Neutrophil (primary cell): Measurements from ENCODE around the gene PIK3CB.
"Not testable (repeated sequence)": the region's sequence is repeated elsewhere in the genome, so short reads cannot be mapped to it uniquely, and the experiment has no call there.

Experiments
- H3K27ac ChIP-seq: fragments of 200-600 bp; sonication (generic); 2 replicates; pipeline ENCODE4 v1.5.1; 2016; ENCODE audit warnings: mild to moderate bottlenecking, moderate library complexity
- H3K27me3 ChIP-seq: fragments of 200-600 bp; sonication (generic); 2 replicates; pipeline ENCODE4 v1.6.0; 2016; ENCODE audit warnings: mild to moderate bottlenecking
- H3K36me3 ChIP-seq: fragments of 200-600 bp; sonication (generic); 2 replicates; pipeline ENCODE4 v1.5.1; 2017
- H3K4me1 ChIP-seq, 2 experiments: fragments of 200-600 bp in 1 of 2; sonication (generic) in 1 of 2; 1 replicate in 1 of 2; 2 replicates in 1 of 2; pipeline versions ENCODE4 v1.5.1 to v1.6.1; 2013 to 2016; ENCODE audit warnings: low read depth in 1 of 2, low read length in 1 of 2, mild to moderate bottlenecking in 1 of 2, moderate library complexity in 1 of 2; ENCODE audit not compliant: control insufficient read depth in 1 of 2, insufficient read depth in 1 of 2
- H3K4me3 ChIP-seq, 2 experiments: fragments of 200-600 bp in 1 of 2; sonication (generic) in 1 of 2; 1 replicate in 1 of 2; 2 replicates in 1 of 2; pipeline ENCODE4 v1.5.1; 2013 to 2016; ENCODE audit warnings: low read depth in 1 of 2, low read length in 1 of 2, mild to moderate bottlenecking in 1 of 2, moderate library complexity in 1 of 2
- H3K9me3 ChIP-seq: fragments of 200-600 bp; sonication (generic); 2 replicates; pipeline ENCODE4 v1.5.1; 2016
- TF ChIP-seq, protein P1 (sequence below): fragments of 200-600 bp; sonication (generic); IDR thresholded peaks from 2 replicates; pipeline ENCODE4 v1.5.1; 2016; ENCODE audit warnings: antibody characterized with exemption

The PIK3CB gene

DNA sequence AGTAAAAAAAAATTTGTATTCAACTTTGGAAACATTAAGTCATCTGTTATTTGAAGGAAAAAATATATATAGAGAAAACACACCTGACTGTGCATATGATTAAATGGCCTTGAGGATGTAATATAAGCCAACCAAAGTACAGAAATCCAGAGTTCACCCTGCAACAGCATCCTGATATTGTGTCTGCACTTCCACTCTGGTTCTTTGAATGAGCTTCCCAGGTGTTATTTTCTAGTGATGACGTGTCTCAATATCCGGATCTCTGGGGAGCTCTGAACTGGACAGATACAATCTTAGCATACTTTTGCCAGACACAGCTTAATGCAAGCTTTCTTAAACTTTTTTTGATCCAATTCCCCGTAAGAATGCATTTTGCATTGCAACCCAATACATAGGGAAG is 19.5 kb upstream of the PIK3CB start:
- H3K4me1 ChIP-seq = peaks cover 11 to 13% of the 10 kb centered on the region in 2 experiments
- TF ChIP-seq, protein P1, sequence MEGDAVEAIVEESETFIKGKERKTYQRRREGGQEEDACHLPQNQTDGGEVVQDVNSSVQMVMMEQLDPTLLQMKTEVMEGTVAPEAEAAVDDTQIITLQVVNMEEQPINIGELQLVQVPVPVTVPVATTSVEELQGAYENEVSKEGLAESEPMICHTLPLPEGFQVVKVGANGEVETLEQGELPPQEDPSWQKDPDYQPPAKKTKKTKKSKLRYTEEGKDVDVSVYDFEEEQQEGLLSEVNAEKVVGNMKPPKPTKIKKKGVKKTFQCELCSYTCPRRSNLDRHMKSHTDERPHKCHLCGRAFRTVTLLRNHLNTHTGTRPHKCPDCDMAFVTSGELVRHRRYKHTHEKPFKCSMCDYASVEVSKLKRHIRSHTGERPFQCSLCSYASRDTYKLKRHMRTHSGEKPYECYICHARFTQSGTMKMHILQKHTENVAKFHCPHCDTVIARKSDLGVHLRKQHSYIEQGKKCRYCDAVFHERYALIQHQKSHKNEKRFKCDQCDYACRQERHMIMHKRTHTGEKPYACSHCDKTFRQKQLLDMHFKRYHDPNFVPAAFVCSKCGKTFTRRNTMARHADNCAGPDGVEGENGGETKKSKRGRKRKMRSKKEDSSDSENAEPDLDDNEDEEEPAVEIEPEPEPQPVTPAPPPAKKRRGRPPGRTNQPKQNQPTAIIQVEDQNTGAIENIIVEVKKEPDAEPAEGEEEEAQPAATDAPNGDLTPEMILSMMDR = no peak
- no peaks in the 10 kb centered on the region for H3K36me3 ChIP-seq
- H3K27me3 ChIP-seq = no peaks in the 10 kb centered on the region
- no peaks in the 10 kb centered on the region for H3K9me3 ChIP-seq
- no peak overlapping the region for H3K4me3 ChIP-seq
- H3K27ac ChIP-seq = no peak overlapping the region

DNA sequence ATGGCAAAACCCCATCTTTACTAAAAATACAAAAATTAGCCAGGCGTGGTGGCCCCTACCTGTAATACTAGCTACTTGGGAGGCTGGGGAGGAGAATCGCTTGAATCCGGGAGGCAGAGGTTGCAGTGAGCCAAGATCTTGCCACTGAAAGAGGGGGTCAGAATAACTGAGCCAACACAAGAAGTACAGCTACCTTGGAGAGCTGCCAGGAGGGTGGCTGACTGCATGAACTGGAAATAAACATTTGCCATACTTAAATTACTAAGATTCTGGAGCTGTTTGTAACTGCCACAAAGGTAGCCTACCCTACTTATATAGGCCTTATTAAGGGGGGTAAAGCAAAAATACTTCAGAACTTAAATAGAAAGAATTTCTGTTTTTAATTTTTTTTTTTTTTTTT is 15.4 kb upstream of the PIK3CB start:
- H3K27me3 ChIP-seq = no peaks in the 10 kb centered on the region
- H3K4me3 ChIP-seq = no peak overlapping the region
- no peak overlapping the region for H3K27ac ChIP-seq
- H3K9me3 ChIP-seq = no peaks in the 10 kb centered on the region
- H3K4me1 ChIP-seq = peaks cover 22 to 28% of the 10 kb centered on the region in 2 experiments
- TF ChIP-seq, protein P1 = no peak
- H3K36me3 ChIP-seq = no peaks in the 10 kb centered on the region

DNA sequence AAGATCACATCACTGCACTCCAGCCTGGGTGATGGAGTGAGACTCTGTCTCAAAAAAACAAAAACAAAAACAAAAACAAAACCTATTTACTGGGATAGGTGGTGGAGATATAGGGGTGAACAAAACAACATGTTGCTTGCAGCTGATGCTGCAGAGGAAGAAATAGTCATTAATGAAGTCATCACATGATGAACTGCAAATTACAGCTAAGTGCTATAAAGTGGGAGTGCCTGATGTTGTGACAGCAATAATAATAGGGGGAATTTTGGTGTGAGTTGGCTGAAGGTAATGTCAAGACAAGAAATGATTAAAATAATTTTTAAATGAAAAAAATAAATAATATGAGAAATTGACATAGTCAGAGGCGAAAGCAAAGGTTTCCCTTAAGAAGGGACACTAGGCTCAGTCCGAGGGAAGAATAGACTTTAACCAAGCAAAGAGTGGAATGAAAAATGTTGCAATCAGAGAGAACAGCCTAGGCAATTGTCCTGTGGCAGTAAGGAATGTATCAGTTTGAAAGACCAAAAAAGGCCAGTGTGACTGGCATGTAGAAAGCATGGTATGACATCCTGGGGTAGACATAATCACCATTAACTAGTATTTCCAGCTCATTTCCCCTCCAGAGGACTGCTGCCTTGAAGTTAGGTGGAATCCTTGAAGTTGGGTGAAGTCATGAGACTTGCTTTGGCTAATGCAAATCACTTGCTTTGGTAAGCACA is 14.7 kb upstream of the PIK3CB start:
- Histone ChIP-seq H3K27ac (no peak overlapping the region), H3K36me3 (no peaks in the 10 kb centered on the region), H3K27me3 (no peaks in the 10 kb centered on the region), H3K4me3 (no peak overlapping the region), H3K9me3 (no peaks in the 10 kb centered on the region), H3K4me1 (peaks cover 26 to 29% of the 10 kb centered on the region in 2 experiments)
- TF ChIP-seq, protein P1 = no peak

DNA sequence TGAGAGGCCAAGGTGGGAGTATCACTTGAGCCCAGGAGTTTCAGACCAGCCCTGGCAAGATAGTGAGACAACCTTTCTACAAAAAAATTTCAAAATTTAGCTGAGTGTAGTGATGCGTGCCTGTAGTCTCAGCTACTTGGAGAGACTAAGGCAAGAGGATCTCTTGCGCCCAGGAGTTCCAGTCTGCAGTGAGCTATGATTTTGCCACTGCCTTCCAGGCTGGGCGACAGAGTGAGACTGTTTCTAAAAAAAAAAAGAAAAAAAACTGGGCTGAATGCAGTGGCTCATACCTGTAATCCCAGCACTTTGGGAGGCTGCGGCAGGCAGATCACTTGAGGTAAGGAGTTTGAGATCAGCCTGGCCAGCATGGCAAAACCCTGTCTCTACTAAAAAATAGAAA is 14.0 kb upstream of the PIK3CB start:
- Histone ChIP-seq H3K4me3 (no peak overlapping the region), H3K4me1 (peaks cover 25 to 27% of the 10 kb centered on the region in 2 experiments), H3K27me3 (no peaks in the 10 kb centered on the region), H3K36me3 (no peaks in the 10 kb centered on the region), H3K27ac (no peak overlapping the region), H3K9me3 (no peaks in the 10 kb centered on the region)
- TF ChIP-seq, protein P1 = no peak

DNA sequence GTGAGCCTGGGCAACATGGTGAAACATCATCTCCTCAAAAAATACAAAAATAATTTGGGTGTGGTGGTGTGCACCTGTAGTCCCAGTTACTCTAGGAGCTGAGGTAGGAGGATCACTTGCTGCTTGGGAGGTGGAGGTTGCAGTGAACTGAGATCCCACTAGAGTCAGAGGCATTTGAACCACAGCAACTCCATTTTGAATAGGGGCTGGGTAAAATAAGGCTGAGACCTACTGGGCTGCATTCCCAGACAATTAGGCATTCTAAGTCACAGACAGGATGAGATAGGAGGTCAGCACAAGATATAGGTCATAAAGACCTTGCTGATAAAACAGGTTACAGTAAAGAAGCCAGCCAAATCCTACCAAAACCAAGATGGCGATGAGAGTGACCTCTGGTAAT is 12.1 kb upstream of the PIK3CB start:
- not testable (repeated sequence) for H3K27me3 ChIP-seq, H3K4me3 ChIP-seq, H3K36me3 ChIP-seq, H3K9me3 ChIP-seq
- Histone ChIP-seq H3K27ac (peak overlapping the region; percentile 15), H3K4me1 (peaks cover 22 to 26% of the 10 kb centered on the region in 2 experiments)

DNA sequence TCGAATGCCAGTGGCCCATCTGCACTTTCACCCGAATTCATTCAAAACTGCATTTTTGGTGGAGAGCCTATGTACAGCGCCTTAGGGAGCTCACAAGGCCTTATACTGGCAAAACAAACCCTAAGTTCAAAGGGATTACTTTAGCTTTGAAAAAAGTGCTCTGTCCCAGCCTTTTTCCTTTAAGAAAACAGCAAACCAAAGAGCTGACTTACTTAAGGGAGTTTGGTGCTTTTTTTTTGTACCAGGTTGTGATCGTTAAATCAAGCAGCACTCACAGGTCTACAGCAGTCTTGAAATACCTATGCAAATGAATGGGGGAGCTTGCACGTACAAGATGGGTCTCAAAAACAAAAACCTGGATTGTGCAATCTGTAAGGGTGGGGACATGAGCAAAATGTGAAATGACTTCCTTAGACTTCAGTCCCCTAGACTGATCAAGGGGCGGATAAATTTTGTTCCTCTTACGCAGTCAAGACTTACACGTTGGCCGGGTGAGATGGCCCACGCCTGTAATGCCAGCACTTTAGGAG is 11.6 kb upstream of the PIK3CB start:
- Histone ChIP-seq H3K36me3 (no peaks in the 10 kb centered on the region), H3K4me1 (peaks cover 22 to 27% of the 10 kb centered on the region in 2 experiments)

More for the DNA sequence above, 11.6 kb upstream of the PIK3CB start:
- Histone ChIP-seq H3K27ac (peak overlapping the region; percentile 15), H3K9me3 (no peaks in the 10 kb centered on the region), H3K4me3 (no peak overlapping the region), H3K27me3 (no peaks in the 10 kb centered on the region)
- TF ChIP-seq, protein P1 = no peak
